Measurements from ENCODE around the gene MOB3A. TPM values are rescaled to one million over a fixed set of nuclear protein-coding genes. Genes with fewer than 3 reads are reported as not detected.

Gene MOB3A
- total RNA-seq, 4 donors from 2014 or later = 16.0 to 30.8 (median 22.2) TPM

DNA sequence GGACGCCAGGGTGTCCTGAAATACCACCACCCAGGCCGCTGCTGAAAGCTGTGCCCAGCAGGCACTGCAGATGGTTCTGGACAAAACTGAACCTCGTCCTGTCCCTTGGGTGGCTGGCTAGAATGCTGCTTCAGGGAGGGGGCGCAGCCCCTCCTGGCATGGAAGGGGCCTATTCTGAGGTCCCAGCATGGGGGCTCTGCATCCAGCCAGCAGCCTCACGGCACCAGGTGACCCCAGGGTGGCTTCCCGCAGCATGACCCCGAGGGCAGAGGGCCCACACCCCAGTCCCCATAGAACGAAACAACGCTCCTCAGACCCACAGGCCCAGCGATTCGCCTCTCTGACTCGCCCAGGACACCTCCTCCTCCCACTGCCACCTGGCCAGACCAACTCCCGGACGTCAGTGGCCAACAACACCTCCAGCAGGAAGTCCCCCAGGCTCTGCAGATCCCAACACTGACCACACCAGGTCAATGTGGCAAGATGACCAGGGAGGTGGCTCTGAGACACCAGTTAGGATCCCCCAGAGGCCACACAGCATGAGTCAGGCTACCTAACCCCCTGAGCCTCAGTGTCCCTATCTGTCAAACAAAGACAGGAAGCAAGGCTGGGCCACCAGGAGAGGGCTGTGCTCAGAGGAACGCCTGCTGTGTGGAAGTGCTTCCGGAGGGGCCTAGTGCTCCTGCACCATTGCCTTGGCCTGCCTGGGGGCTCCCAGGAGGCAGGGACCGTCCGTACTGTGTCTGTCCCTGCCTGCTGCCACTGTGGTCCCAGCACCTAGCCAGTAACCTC, 51.2 kb downstream of the MOB3A start:
- no peak for ATAC-seq
- peaks cover 0 to 40% of the 10 kb centered on the region in 2 donors for H3K36me3 ChIP-seq

DNA sequence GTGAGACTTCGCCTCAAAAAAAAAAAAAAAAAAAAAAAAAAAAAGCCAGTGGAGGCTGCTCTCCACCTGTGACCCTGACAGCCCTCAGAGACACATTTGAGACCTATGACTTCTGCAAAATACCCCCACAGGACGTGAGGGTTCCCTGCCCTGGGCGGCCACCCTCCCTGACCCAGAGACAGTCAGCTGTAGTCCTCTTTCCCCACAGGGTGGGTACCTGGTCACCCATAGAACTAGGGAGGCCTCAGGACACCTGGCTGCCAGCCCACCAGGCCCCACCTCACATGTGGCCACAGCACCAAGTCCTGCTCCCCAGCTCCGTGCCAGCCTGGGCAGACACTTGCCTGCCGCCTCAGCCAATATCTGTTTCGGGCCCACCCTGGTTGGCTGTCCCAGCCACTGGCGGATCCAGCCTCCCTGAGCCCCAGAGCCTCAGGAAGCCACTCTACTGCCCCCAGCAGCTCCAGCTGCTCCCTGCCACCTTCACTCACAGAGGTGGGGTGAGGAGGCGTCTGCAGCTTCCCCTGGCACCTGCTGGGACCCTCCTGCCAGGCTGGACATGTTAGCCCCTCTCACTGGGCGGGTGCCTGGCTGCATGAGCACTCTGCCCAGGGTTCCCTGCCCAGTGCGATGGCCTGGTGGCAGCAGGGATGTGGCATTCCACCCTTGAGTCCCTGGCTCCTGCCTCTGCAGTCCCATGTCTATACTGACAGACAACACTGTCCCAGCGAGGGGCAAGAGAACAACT, 52.0 kb downstream of the MOB3A start:
- Histone ChIP-seq H3K4me1 (peaks cover 81 to 86% of the 10 kb centered on the region in 2 donors), H3K27ac (peak overlapping the region; percentile 96 to 100 (median 100)), H3K27me3 (no peaks in the 10 kb centered on the region), H3K9me3 (no peaks in the 10 kb centered on the region), H3K36me3 (peaks cover 0 to 44% of the 10 kb centered on the region in 2 donors), H3K4me3 (peak overlapping the region in 2 of 4 donors; percentile 14 to 99)
- in situ Hi-C loops (cut with MboI; ENCODE audit: low sequenced_read_pairs in 4 of 4) = no loop called here
- DNase-seq = peak; percentile 22 to 74
- no peak for ATAC-seq
- TF ChIP-seq, protein P1, sequence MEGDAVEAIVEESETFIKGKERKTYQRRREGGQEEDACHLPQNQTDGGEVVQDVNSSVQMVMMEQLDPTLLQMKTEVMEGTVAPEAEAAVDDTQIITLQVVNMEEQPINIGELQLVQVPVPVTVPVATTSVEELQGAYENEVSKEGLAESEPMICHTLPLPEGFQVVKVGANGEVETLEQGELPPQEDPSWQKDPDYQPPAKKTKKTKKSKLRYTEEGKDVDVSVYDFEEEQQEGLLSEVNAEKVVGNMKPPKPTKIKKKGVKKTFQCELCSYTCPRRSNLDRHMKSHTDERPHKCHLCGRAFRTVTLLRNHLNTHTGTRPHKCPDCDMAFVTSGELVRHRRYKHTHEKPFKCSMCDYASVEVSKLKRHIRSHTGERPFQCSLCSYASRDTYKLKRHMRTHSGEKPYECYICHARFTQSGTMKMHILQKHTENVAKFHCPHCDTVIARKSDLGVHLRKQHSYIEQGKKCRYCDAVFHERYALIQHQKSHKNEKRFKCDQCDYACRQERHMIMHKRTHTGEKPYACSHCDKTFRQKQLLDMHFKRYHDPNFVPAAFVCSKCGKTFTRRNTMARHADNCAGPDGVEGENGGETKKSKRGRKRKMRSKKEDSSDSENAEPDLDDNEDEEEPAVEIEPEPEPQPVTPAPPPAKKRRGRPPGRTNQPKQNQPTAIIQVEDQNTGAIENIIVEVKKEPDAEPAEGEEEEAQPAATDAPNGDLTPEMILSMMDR (IDR thresholded peaks at IDR 0.05 in 4 of 5, conservative IDR thresholded peaks at IDR 0.05 in 1 of 5) = peak in 2 of 5 experiments; percentile 18 to 22
- no peak for TF ChIP-seq POLR2A (IDR thresholded peaks at IDR 0.05)
- intact Hi-C loops (cut with DNase I; ENCODE audit: low total_unique reads) = no loop called here

More for the DNA sequence above, 51.2 kb downstream of the MOB3A start:
- Histone ChIP-seq H3K4me3 (peak overlapping the region; percentile 14 to 100 (median 95)), H3K9me3 (no peaks in the 10 kb centered on the region), H3K27me3 (no peaks in the 10 kb centered on the region), H3K4me1 (peaks cover 81 to 88% of the 10 kb centered on the region in 2 donors), H3K27ac (peak overlapping the region; percentile 96 to 100 (median 100))
- intact Hi-C loops (cut with DNase I; ENCODE audit: low total_unique reads) = no loop called here
- in situ Hi-C loops (cut with MboI; ENCODE audit: low sequenced_read_pairs in 4 of 4) = no loop called here
- TF ChIP-seq, protein P1 (IDR thresholded peaks at IDR 0.05 in 4 of 5, conservative IDR thresholded peaks at IDR 0.05 in 1 of 5) = no peak
- no peak for TF ChIP-seq POLR2A (IDR thresholded peaks at IDR 0.05)
- DNase-seq = peak; percentile 6 to 45

DNA sequence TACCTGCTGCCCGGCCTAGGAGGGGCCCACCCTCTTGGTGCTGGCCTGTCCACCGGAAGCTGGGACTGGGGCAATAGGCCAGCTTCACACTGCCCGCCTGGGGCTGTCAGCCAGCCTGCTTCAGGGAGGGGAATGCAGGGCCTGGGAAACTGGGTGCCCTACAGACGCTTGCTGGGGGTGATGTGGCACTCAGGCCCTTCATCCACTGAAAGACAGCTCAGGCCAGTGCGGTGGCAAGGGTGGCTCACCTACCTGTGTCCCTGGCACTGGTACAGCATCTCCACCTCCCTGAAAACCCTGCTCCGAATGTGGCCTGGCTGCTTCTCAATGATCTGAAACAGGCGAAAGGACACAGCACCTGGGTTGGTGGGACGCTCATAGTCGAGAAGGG, 52.9 kb downstream of the MOB3A start:
- Histone ChIP-seq H3K9me3 (no peaks in the 10 kb centered on the region), H3K4me3 (peak overlapping the region in 2 of 4 donors; percentile 26 to 37), H3K27ac (peak overlapping the region; percentile 96 to 100 (median 100)), H3K4me1 (peaks cover 74 to 77% of the 10 kb centered on the region in 2 donors), H3K36me3 (peaks cover 0 to 49% of the 10 kb centered on the region in 2 donors), H3K27me3 (no peaks in the 10 kb centered on the region)
- intact Hi-C loops (cut with DNase I; ENCODE audit: low total_unique reads) (no loop called here), in situ Hi-C loops (cut with MboI; ENCODE audit: low sequenced_read_pairs in 4 of 4) (no loop called here)
- TF ChIP-seq POLR2A (IDR thresholded peaks at IDR 0.05) = no peak
- TF ChIP-seq, protein P1 (IDR thresholded peaks at IDR 0.05 in 4 of 5, conservative IDR thresholded peaks at IDR 0.05 in 1 of 5) = no peak
- ATAC-seq = no peak
- DNase-seq = peak in 1 of 2 donors; percentile 56

DNA sequence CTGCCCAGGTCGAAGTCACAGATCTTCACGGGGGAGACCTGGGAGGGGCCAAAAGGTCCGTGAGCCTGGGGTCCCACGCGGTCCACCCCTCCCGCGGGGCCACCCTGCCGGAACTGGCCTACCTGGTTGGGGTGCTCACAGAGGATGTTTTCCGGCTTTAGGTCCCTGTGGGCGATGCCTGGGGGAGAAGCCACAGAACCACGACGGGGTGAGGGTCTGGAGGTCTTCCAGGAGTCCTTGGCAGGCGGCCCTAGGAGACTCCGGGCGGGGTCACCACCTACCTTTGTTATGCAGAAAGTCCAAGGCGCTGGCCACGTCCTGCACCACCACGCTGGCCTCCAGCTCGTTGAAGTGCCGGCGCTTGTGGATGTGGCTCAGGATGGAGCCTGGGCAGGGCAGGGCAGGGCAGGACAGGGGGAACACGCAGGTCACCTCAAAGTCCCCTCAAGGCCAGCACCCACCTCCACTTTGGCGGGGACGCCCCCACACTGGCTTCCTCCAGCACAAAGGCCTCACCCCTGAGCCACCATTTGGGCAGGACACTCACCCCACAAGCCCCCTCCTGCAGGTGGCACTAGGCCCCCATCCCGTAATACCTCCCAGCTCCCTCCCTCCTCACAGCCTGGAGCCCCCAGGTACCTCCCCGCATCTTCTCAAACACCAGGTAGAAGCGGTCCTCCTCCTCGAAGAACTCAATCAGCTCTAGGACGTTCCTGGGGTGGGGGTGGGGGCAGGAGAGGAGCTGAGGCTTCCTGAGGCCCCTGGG, 53.5 kb downstream of the MOB3A start:
- Histone ChIP-seq H3K4me1 (peaks cover 68 to 71% of the 10 kb centered on the region in 2 donors), H3K36me3 (peaks cover 0 to 53% of the 10 kb centered on the region in 2 donors), H3K9me3 (no peaks in the 10 kb centered on the region), H3K4me3 (peak overlapping the region; percentile 23 to 37 (median 29)), H3K27me3 (no peaks in the 10 kb centered on the region), H3K27ac (peak overlapping the region; percentile 96 to 100 (median 100))
- DNase-seq = peak; percentile 30 to 67
- peak in 1 of 2 donors; percentile 0 for ATAC-seq
- intact Hi-C loops (cut with DNase I; ENCODE audit: low total_unique reads) (no loop called here), in situ Hi-C loops (cut with MboI; ENCODE audit: low sequenced_read_pairs in 4 of 4) (no loop called here)
- TF ChIP-seq POLR2A (IDR thresholded peaks at IDR 0.05) = no peak
- TF ChIP-seq, protein P1 (IDR thresholded peaks at IDR 0.05 in 4 of 5, conservative IDR thresholded peaks at IDR 0.05 in 1 of 5) = peak in 1 of 5 experiments; percentile 11
